ENCODE results near the gene IFI6. TPM values are rescaled to one million over a fixed set of nuclear protein-coding genes. Genes with fewer than 3 reads are reported as not detected.
A peak's percentile ranks its signal among the peaks of the same experiment; 100 is the strongest.
"Not testable (repeated sequence)": the region's sequence is repeated elsewhere in the genome, so short reads cannot be mapped to it uniquely, and the experiment has no call there.

Gene IFI6
- total RNA-seq, 1 donor from 2014 or later, result 35.0 TPM

DNA sequence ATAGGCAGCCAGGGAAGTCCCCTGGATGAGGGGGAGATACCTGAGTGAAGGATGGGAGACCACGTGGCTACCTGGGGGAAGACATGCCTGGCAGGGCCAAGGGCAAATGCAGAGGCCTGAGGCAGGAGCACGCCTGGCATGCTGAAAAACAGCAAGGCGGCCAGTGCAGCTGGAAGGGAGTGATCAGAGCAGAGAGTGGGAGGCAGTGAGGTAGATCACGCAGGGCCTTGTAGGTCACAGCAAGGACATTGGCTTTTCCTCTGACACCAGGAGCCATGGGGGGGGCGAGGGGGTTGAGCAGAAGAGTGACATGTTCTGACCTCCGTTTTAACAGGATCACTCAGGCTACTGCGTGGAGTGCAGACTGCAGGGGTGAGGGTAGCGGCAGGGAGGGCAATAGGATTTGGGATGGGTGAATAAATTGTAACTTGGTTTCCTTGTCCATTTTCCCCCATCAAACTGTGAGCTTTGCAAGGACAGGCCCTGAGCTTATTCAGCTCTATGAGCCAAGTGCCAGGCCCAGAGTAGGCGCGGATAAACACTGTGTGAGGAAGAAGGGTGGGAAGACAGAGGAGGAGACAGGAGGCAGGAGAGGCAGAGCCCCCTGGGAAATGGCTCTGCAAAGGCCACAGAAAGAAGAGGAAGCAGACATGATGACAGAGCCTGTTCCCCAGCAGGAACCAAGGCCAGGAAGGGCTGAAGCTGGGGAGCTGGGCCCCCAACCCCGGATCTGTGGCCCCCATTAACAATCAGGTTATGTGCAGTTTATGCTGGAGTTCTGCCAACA, 16.6 kb downstream of the IFI6 start:
- peaks cover 41% of the 10 kb centered on the region for H3K4me1 Mint-ChIP-seq (ENCODE audit: low read depth)
- H3K27me3 Mint-ChIP-seq (ENCODE audit: low read depth), result no peaks in the 10 kb centered on the region
- peak overlapping the region; percentile 39 for H3K27ac Mint-ChIP-seq
- intact Hi-C loops (cut with micrococcal nuclease), result no loop called here
- H3K9me3 Mint-ChIP-seq, result no peaks in the 10 kb centered on the region
- H3K36me3 Mint-ChIP-seq (ENCODE audit: low read depth), result no peaks in the 10 kb centered on the region
- DNase-seq (ENCODE audit: low spot score), result no peak
- no peak overlapping the region for H3K4me3 Mint-ChIP-seq (ENCODE audit: low read depth)

DNA sequence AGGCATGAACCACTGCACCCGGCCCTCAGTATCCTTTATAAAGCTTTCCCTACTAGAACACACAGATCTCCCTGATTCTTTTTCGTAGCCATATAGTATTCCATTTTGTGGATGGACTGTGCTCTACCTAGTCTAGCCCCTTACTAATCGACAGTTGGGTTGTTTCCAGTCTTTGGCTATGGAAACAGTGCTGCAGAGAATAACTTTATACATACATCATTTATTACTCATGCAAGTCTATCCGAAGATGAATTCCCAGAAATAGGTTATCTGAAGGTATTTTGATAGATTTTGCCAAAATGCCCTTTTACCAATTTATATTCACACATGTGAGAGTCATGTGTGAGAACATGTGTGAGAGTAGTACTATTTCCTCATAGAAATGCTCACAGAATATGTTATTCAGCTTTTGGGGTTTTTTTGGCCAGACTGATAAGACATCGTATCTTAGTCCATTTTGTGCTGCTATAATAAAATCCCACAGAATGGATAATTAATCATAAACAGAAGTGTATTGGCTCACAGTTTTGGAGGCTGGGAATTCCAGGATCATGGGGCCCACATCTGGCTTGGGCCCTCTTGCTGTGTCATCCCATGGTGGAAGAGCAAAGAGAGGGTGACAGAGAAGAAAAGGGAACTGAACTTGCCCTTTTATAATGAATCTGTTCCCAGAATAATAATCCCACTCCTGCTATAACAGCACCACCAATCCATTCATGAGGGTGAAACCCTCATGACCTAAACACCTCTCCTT, 19.7 kb downstream of the IFI6 start:
- Mint-ChIP-seq H3K4me3 (ENCODE audit: low read depth) (no peak overlapping the region), H3K36me3 (ENCODE audit: low read depth) (no peaks in the 10 kb centered on the region), H3K9me3 (no peaks in the 10 kb centered on the region), H3K4me1 (ENCODE audit: low read depth) (peaks cover 34% of the 10 kb centered on the region), H3K27me3 (ENCODE audit: low read depth) (no peaks in the 10 kb centered on the region), H3K27ac (peak overlapping the region; percentile 20)
- DNase-seq (ENCODE audit: low spot score), result no peak
- intact Hi-C loops (cut with micrococcal nuclease), result no loop called here

DNA sequence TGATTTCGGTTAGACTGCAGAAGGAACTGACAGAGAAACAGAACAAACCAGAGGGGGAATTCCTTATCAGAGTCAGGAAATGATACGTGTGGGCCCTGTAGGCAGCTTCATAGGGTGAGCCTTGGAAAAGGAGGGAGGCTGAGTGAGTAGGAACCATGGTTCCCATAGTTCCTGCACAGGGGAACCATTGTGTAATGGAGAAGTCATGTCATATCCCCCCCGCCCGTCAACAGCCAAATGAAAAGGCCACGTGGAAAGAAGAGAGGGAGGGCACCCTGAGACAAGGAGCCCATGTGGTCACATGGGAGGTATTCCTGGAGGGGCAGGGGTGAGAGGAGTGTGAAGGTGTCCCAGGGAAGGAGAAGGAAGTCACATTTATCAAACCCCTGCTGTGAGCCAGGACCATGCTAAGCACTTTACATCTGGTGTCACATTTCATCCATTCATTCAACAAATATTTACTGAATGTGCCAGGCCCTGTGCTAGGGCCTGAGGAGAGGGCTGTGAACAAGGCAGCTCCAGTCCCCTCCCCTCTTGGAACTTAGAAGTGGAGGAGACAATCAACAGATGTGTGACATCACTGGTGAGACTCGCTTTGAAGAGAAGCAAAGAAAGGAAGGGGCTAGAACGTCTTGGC, 21.3 kb downstream of the IFI6 start:
- peak overlapping the region; percentile 89 for H3K27ac Mint-ChIP-seq
- no peak for DNase-seq (ENCODE audit: low spot score)
- no peaks in the 10 kb centered on the region for H3K27me3 Mint-ChIP-seq (ENCODE audit: low read depth)
- H3K9me3 Mint-ChIP-seq, result no peaks in the 10 kb centered on the region
- peaks cover 25% of the 10 kb centered on the region for H3K4me1 Mint-ChIP-seq (ENCODE audit: low read depth)
- H3K4me3 Mint-ChIP-seq (ENCODE audit: low read depth), result no peak overlapping the region
- no peaks in the 10 kb centered on the region for H3K36me3 Mint-ChIP-seq (ENCODE audit: low read depth)
- intact Hi-C loops (cut with micrococcal nuclease), result no loop called here

DNA sequence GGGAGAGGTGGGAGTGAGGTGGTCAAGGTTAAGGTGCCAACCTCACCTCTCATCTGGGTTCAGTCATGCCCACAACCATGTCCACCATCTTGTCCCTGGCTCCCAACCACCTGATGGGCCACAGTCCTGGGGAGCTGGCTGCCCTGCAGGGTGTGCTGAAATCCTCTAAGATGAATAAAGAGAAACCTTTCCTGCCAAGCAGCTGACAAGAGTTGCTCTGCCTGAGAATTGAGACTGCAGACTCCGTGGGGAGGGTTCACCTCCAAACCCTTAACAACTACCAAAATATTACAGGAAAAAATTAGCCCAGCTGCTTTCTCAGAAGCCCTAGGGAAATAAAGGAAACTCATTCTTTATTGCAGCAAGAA, 21.8 kb downstream of the IFI6 start:
- no peak for DNase-seq (ENCODE audit: low spot score)
- Mint-ChIP-seq H3K4me3 (ENCODE audit: low read depth) (no peak overlapping the region), H3K9me3 (no peaks in the 10 kb centered on the region), H3K36me3 (ENCODE audit: low read depth) (no peaks in the 10 kb centered on the region), H3K27me3 (ENCODE audit: low read depth) (no peaks in the 10 kb centered on the region), H3K27ac (peak overlapping the region; percentile 89), H3K4me1 (ENCODE audit: low read depth) (peaks cover 22% of the 10 kb centered on the region)
- intact Hi-C loops (cut with micrococcal nuclease), result no loop called here

DNA sequence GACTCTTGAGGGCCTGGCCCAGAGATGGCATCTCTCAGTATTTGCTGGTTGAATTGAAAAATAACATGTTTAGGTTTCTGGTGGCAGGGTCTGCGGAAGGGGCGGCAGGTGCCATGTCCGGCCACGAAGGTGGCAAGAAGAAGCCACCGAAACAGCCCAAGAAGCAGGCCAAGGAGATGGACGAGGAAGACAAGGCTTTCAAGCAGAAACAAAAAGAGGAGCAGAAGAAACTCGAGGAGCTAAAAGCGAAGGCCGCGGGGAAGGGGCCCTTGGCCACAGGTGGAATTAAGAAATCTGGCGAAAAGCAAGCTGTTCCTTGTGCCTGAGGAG, 22.7 kb downstream of the IFI6 start:
- intact Hi-C loops (cut with micrococcal nuclease), result no loop called here
- H3K27ac Mint-ChIP-seq, result peak overlapping the region; percentile 43

DNA sequence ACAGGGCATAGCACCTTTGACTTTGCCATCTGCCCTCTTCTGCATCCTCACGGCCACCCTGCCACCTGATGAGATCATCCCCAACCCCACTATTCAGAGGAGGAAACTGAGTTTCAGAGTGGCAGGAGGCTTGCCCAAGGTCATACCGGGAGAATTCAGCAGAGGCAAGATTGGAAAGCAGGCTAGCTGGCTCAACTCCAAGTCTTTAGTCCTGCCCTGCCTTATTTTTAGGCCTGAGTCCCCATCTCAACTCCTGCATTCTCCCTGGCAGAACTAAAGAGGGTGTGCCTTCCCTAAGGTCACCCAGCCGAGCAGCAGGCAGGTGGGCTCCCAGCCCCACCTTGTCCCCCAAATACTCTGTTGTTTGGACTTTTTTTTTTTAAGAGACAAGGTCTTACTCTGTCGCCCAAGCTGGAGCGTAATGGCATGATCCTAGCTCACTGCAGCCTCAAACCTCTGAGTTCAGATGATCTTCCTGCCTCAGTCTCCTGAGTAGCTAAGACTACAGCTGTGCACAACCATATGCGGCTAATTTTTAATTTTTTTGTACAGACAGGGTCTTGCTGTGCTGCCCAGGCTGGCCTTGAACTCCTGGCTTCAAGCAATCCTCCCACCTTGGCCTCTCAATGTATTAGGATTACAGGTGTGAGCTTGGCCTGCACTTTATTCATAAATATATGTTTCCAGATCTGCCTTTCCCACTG, 23.2 kb downstream of the IFI6 start:
- H3K27me3 Mint-ChIP-seq (ENCODE audit: low read depth), result no peaks in the 10 kb centered on the region
- no peak for DNase-seq (ENCODE audit: low spot score)
- no peak overlapping the region for H3K27ac Mint-ChIP-seq
- H3K9me3 Mint-ChIP-seq, result no peaks in the 10 kb centered on the region
- no peak overlapping the region for H3K4me3 Mint-ChIP-seq (ENCODE audit: low read depth)
- H3K36me3 Mint-ChIP-seq (ENCODE audit: low read depth), result no peaks in the 10 kb centered on the region
- H3K4me1 Mint-ChIP-seq (ENCODE audit: low read depth), result peaks cover 27% of the 10 kb centered on the region
- intact Hi-C loops (cut with micrococcal nuclease), result no loop called here

More for the DNA sequence above, 22.7 kb downstream of the IFI6 start:
- no peaks in the 10 kb centered on the region for H3K36me3 Mint-ChIP-seq (ENCODE audit: low read depth)
- no peaks in the 10 kb centered on the region for H3K27me3 Mint-ChIP-seq (ENCODE audit: low read depth)
- H3K4me1 Mint-ChIP-seq (ENCODE audit: low read depth), result peaks cover 22% of the 10 kb centered on the region
- H3K9me3 Mint-ChIP-seq, result no peaks in the 10 kb centered on the region
- DNase-seq (ENCODE audit: low spot score), result no peak
- no peak overlapping the region for H3K4me3 Mint-ChIP-seq (ENCODE audit: low read depth)

DNA sequence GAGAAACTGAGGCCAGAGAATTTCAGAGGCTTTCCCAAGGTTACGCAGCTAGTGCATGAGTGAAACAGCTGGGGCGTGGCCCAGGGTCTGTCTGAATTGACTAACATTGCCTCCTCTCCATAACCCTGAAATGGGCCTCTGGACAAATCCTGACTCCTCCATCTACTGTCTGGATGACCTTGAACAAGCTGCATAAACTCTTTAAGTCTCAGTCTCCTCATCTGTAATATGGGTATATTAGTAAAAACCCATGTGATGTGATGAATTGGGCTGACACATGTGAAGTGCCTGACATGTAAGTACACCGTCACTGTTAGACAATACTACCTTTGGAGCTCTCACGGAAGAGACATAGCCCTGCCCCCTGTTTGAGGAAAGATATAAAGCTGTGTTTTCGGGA, 24.7 kb downstream of the IFI6 start:
- intact Hi-C loops (cut with micrococcal nuclease), result no loop called here
- no peaks in the 10 kb centered on the region for H3K36me3 Mint-ChIP-seq (ENCODE audit: low read depth)
- no peak for DNase-seq (ENCODE audit: low spot score)
- no peaks in the 10 kb centered on the region for H3K9me3 Mint-ChIP-seq
- H3K4me3 Mint-ChIP-seq (ENCODE audit: low read depth), result no peak overlapping the region
- peaks cover 31% of the 10 kb centered on the region for H3K4me1 Mint-ChIP-seq (ENCODE audit: low read depth)
- H3K27me3 Mint-ChIP-seq (ENCODE audit: low read depth), result no peaks in the 10 kb centered on the region
- no peak overlapping the region for H3K27ac Mint-ChIP-seq

DNA sequence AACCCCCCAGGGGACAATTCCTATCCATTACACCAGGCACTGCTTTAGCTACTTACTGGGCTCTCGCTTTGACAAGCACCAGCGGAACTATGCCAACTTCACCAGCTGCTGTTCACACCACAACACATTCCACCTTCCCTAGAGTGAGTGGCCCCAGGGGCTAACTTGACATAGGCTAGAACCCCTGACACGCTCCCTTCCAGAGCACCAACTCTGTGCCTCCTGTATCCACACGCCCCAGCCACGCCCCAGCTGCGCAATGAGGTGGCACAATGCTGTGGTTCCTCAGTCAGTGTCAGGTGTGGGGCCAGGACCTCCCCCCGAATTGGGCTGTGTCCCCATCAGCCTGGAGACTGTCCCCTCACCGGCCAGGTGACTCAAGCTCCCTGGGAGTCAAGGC, 25.3 kb downstream of the IFI6 start:
- no peaks in the 10 kb centered on the region for H3K9me3 Mint-ChIP-seq
- intact Hi-C loops (cut with micrococcal nuclease), result no loop called here
- no peaks in the 10 kb centered on the region for H3K27me3 Mint-ChIP-seq (ENCODE audit: low read depth)
- no peak overlapping the region for H3K27ac Mint-ChIP-seq
- H3K4me1 Mint-ChIP-seq (ENCODE audit: low read depth), result peaks cover 29% of the 10 kb centered on the region
- H3K4me3 Mint-ChIP-seq (ENCODE audit: low read depth), result no peak overlapping the region
- no peak for DNase-seq (ENCODE audit: low spot score)
- H3K36me3 Mint-ChIP-seq (ENCODE audit: low read depth), result no peaks in the 10 kb centered on the region

DNA sequence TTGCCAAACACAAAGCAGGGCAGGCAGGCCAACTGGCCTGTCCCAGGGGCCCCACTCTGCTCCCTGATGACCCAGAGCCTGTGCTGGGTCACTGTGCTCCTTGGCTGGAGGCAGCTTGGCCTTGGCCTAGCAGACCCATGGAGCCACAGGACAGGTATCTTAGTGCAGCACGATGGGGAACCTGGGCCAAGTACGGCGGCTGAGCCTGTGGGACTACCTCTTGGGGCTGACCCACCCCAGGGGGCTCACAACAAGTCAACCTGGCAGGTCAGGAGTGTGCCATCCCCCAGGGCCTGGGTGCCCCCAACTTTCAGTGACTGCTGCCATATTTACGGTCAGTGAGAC, 26.9 kb downstream of the IFI6 start:
- intact Hi-C loops (cut with micrococcal nuclease), result loop anchor here (2.0 kb wide), 1 partner anchor 18 kb away; no protein-coding TSS in a partner anchor
- Mint-ChIP-seq H3K27me3 (ENCODE audit: low read depth) (no peaks in the 10 kb centered on the region), H3K36me3 (ENCODE audit: low read depth) (no peaks in the 10 kb centered on the region), H3K27ac (no peak overlapping the region), H3K4me1 (ENCODE audit: low read depth) (peaks cover 19% of the 10 kb centered on the region), H3K4me3 (ENCODE audit: low read depth) (no peak overlapping the region), H3K9me3 (no peaks in the 10 kb centered on the region)
- DNase-seq (ENCODE audit: low spot score), result no peak

DNA sequence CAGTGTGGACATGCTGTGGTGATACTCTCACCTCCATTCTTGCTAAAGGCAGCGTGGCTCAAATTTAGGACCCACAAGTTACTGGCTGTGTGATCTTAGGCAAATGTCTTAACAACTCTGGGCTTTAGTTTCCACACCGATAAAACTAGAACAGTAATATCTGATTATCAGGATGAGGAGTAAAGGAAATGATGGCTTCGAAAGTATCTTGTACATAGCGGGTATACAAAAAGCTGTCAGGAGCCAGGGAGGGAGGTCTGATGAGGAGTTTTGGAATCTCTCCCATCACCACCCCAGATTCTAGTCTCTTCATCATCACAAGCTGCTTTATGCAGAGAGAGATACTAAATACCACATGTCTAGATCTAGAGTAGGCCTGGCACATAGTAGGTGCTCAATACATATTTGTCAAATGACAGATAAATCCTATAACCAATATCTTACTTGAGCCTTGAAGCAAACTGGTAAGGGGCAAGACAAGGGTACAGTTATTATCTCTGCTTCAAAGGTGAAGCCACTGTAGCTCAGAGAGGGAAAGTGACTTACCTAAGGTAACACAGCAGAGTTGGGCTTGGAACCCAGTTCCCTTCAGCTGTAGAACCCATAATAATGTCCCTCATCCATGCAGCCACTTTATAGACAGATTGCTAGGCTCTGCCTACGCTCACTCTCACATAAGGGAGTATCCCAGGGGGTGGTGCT, 27.5 kb downstream of the IFI6 start:
- Mint-ChIP-seq H3K27me3 (ENCODE audit: low read depth) (no peaks in the 10 kb centered on the region), H3K4me3 (ENCODE audit: low read depth) (no peak overlapping the region), H3K36me3 (ENCODE audit: low read depth) (no peaks in the 10 kb centered on the region), H3K4me1 (ENCODE audit: low read depth) (peaks cover 18% of the 10 kb centered on the region), H3K27ac (no peak overlapping the region), H3K9me3 (no peaks in the 10 kb centered on the region)
- DNase-seq (ENCODE audit: low spot score), result no peak
- intact Hi-C loops (cut with micrococcal nuclease), result loop anchor here (2.0 kb wide), 1 partner anchor 18 kb away; no protein-coding TSS in a partner anchor

DNA sequence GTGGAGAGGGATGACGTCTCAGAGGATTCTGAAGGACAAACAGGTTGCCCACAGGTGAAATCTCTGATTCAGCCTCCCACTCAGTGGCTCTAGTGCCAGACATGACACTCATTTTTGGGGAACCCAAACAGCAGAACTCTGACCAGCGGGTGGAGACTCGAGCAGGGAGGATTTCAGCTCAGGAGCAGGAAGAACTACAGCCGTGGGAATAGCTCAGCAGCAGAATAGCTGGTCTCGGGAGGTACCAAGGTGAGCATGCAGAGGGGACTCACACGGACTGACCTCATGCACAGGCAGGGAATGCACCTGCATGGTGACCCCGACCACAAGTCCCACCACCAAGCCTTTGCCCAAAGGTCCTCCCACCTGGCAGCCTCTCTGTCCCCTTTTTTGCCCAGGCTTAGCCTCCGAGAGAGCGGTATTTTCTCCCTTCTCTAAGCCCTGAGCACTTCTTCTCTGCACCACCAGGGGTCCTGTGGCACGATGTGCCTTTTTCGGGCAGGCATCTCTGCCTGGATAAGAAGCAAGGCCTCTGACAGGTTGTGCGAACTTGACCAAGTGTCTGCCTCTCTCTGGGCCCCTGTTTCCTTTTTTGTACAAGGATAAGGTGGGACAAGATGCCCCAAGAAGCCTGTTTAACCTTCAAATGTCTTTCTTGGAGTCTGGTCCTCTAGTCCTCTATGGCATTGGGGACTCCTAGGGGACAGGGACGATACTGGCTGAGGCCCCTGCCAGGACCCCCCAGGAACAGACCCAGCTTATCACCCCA, 28.2 kb downstream of the IFI6 start:
- intact Hi-C loops (cut with micrococcal nuclease), result loop anchor here (2.0 kb wide), 1 partner anchor 19 kb away; no protein-coding TSS in a partner anchor
- Mint-ChIP-seq H3K9me3 (no peaks in the 10 kb centered on the region), H3K36me3 (ENCODE audit: low read depth) (no peaks in the 10 kb centered on the region), H3K4me3 (ENCODE audit: low read depth) (no peak overlapping the region), H3K4me1 (ENCODE audit: low read depth) (peaks cover 18% of the 10 kb centered on the region), H3K27me3 (ENCODE audit: low read depth) (no peaks in the 10 kb centered on the region), H3K27ac (no peak overlapping the region)
- peak; percentile 54 for DNase-seq (ENCODE audit: low spot score)

DNA sequence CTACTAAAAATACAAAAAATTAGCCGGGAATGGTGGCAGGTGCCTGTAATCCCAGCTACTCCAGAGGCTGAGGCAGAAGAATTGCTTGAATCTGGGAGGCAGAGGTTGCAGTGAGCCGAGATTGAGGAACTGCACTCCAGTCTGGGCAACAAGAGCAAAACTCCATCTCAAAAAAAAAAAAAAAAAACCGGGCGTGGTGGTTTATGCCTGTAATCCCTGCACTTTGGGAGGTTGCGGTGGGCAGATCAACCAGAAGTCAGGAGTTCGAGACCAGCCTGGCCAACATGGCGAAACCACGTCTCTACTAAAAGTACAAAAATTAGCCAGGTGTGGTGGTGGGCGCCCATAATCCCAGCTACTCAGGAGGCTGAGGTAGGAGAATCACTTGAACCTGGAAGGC, 31.5 kb downstream of the IFI6 start:
- H3K9me3 Mint-ChIP-seq; H3K27ac Mint-ChIP-seq; H3K4me3 Mint-ChIP-seq (ENCODE audit: low read depth); H3K27me3 Mint-ChIP-seq (ENCODE audit: low read depth); DNase-seq (ENCODE audit: low spot score); intact Hi-C loops (cut with micrococcal nuclease); H3K36me3 Mint-ChIP-seq (ENCODE audit: low read depth): not testable (repeated sequence)
- H3K4me1 Mint-ChIP-seq (ENCODE audit: low read depth), result peaks cover 33% of the 10 kb centered on the region
